HG02623 (cell line): ENCODE measurements around the gene RAB3GAP1.
"Not testable (repeated sequence)": the region's sequence is repeated elsewhere in the genome, so short reads cannot be mapped to it uniquely, and the experiment has no call there.

ENCODE experiments used
- ATAC-seq: cut with Tn5 transposase; IDR thresholded peaks from one replicate; pipeline ENCODE4 v1.9.1; 2021; ENCODE audit warnings: moderate library complexity; ENCODE audit not compliant: unreplicated experiment

Gene RAB3GAP1

DNA sequence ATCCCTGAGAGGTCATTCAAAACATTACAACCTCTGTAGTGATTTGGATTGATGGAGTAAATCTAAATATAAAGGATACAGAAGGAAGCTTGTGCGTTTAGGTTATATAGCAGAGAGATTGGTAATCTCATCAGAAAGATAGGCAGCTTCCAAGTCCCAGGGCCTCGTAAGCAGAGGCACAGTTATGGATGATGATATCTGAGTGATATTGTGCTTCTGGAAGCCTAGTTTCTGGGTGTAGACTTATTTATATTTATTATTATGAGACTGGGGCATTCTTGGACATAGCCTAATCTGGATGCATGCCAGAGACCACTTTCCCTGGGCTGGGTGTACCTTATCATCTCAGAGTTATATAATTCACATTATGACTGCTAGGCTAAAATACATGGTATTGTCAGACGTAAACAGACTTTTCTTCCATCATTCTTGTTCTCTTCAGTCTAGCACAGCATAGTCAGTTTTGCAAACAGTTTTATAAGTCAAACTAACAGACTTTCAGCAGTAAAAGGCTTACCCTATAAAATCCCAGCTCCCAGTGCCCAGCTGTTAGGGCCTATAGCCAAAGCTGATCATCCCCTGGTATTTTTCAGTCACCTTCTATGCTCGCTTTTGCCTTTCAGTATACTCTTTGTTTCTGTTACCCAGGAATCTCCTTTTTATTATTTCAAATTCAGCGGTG lies 47.9 kb downstream of the RAB3GAP1 start:
- no peak for ATAC-seq

- ATAC-seq: no peak
Observed at GRCh38 chr2:135103843-135104242, 51.8 kb downstream of the RAB3GAP1 start.

DNA sequence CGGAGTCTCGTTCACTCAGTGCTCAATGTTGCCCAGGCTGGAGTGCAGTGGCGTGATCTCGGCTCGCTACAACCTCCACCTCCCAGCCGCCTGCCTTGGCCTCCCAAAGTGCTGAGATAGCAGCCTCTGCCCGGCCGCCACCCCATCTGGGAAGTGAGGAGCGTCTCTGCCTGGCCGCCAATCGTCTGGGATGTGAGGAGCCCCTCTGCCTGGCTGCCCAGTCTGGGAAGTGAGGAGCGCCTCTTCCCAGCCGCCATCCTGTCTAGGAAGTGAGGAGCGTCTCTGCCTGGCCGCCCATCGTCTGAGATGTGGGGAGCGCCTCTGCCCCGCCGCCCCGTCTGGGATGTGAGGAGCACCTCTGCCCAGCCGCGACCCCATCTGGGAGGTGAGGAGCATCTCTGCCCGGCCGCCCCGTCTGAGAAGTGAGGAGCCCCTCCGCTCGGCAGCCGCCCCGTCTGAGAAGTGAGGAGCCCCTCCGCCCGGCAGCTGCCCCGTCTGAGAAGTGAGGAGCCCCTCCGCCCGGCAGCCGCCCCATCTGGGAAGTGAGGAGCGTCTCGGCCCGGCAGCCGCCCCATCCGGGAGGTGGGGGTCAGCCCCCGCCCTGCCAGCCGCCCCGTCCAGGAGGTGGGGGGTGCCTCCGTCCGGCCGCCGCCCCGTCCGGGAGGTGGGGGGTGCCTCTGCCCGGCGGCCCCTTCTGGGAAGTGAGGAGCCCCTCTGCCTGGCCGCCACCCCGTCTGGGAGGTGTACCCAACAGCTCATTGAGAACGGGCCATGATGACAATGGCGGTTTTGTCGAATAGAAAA lies 53.6 kb downstream of the RAB3GAP1 start:
- ATAC-seq: not testable (repeated sequence)

DNA sequence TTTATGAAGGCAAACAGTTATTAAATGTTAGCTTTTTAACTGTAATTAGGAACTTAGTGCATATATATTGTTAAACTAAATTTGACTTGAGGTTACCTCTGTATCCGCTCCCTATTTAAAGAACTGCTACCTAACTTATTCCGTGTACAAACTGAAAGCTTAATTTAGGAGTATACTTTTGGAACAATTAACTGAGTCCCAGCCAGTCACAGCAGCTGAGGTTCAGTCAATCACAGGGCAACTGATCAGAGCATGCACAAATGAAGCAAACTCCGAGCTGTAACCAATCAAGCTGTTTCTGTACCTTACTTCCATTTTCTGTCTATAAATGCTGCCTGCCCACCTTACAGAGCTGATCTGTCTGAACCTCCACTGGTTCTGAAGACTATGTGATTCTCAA lies 61.2 kb downstream of the RAB3GAP1 start:
- no peak for ATAC-seq

GRCh38 chr2:135119582-135119981 lies 67.5 kb downstream of the RAB3GAP1 start:
- no peak for ATAC-seq

GRCh38 chr2:135121016-135121657 lies 69.0 kb downstream of the RAB3GAP1 start:
- ATAC-seq: no peak

DNA sequence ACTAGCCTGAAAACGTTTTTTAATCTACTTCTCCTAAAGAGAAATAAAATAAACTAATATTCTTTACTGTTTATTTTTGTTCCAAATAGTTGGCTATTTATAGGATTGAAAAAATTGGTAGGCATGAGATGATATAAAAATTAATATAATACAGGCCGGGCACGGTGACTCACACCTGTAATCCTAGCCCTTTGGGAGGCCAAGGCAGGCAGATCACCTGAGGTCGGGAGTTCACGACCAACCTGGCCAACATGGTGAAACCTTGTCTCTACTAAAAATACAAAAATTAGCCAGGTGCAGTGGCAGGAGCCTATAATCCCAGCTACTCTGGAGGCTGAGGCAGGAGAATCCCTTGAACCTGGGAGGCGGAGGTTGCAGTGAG lies 69.6 kb downstream of the RAB3GAP1 start:
- ATAC-seq: not testable (repeated sequence)

- no peak for ATAC-seq
Observed at GRCh38 chr2:135124924-135125886, 73.1 kb downstream of the RAB3GAP1 start.

GRCh38 chr2:135125940-135126339 lies 73.8 kb downstream of the RAB3GAP1 start:
- ATAC-seq: no peak

DNA sequence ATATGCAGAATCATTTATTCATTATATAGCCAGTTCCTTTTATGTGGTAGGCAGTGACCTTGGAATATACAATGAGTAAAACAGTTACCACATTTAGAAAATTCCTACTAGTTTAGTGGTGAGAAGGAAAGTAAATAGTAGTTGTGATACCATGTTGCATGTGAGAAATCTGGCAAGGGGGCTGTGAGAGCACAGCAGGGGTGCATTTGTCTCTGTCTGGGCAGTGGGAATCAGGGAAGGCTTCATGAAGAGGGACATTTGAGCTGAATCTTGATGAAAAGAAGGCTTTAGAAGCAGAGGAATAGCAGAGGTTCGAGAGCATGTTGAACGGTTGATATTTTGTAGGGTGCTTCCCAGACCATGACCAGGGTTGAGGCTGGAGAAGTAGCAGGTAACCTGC lies 78.7 kb downstream of the RAB3GAP1 start:
- no peak for ATAC-seq

- no peak for ATAC-seq
Observed at GRCh38 chr2:135132314-135132713, 80.2 kb downstream of the RAB3GAP1 start.

DNA sequence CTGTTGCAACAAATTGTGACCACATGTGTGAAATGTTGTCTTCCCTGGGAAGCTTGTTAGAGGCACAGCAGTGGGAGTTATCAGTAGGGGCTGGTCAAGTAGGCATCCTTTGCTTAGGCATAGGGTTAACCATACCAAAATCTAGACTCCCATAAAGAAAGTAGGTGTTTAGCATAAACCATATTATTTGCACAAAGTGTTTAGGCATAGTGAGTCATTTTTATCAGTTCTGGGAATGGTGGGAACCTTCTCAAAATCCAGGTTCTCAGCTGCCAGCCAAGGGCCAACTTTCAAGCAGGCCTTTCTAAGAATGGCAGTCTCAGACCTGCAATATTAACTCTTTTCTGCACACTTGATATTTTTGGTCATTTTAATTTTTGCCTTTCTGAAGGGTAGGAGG lies 88.5 kb downstream of the RAB3GAP1 start:
- no peak for ATAC-seq

DNA sequence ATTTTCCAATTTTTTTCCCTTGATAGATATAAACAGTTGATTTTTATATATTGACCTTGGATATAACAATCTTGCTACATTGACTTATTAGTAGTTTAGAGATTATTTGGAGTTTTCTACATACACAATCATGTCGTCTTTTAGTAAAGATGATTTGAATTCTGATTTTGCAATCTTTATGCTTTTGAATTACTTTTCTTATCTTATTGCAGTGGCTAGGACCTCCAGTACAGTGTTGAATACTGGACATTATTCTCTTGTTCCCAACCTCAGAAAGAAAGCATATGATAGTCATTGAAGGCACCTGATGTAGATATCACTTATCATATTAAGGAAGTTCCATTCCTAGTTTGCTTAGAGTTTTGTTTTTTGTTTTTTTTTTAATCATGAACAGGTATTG lies 90.2 kb downstream of the RAB3GAP1 start:
- no peak for ATAC-seq

GRCh38 chr2:135144343-135144742 lies 92.3 kb downstream of the RAB3GAP1 start:
- no peak for ATAC-seq

- ATAC-seq: no peak
Observed at GRCh38 chr2:135149251-135149650, 97.2 kb downstream of the RAB3GAP1 start.

- ATAC-seq: no peak
Observed at GRCh38 chr2:135150725-135151124, 98.6 kb downstream of the RAB3GAP1 start.

- ATAC-seq: no peak
Observed at GRCh38 chr2:135151615-135152014, 99.5 kb downstream of the RAB3GAP1 start.

DNA sequence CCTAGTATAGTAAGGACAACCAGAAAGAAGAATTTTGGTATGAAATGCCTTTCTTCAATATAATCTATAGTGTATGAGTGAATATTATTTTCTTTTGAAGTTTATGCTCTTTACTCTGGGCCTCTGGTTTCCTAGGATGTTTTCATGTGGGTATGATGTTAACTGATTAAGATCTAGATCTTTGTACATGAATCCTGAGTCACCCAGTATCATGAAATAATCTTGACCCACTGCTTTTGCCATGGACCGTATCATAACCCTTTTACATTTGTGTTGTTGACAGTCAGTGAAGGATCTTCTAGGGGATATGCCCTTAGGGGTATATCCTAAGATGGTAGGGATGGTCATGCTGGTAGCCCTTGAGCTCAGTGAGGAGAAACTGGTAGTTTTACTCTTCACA lies 100.3 kb downstream of the RAB3GAP1 start:
- no peak for ATAC-seq

DNA sequence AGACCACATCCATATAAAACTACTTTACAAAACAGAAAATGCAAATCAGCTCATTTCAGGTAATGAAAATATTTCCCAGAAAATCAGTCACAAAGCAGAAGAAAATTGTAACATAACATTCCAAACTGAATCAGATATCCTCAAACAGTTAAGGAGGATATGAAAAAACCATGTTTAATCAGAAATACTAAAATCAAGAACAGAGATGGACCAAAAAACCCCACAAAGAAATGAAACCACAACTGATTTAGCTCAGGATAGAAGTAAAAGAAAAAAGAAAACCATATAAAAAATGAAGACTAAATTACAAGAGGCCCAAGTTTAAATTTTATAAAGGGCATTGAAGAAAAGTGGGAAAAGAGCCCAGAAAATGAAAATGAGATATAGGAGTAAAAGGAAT lies 102.9 kb downstream of the RAB3GAP1 start:
- no peak for ATAC-seq

DNA sequence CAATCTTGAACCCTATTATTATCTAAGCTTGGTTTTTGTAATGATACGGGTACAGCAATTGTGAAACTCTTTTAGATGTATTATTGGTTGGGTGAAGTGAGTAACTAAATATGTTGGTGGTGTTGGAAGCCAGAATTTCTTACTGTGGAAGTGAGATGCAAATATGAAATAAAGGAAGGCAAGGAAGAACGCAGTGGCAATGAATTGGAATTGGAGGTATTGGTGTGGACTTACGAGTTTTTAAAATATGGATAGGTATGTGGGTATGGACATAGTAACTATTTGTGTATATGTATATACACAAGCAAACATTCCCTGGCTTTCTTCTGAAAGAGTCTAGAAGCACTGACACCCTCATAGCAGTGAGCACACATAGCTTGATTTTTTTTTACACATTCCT lies 105.8 kb downstream of the RAB3GAP1 start:
- no peak for ATAC-seq

GRCh38 chr2:135159191-135159590 lies 107.1 kb downstream of the RAB3GAP1 start:
- ATAC-seq: no peak
